DOHH2 (cell line): ENCODE measurements around the gene LIN37.
A peak's percentile ranks its signal among the peaks of the same experiment; 100 is the strongest.

Experiments used
- H3F3A ChIP-seq: fragments of 200-600 bp; sonication (generic), shearing (Covaris generic); 2 replicates; pipeline ENCODE4 v1.6.0; 2016; ENCODE audit warnings: antibody characterized with exemption, mild to moderate bottlenecking; ENCODE audit not compliant: control insufficient read depth, insufficient read depth
- H3K27ac ChIP-seq: fragments of 200-600 bp; sonication (generic); 2 replicates; pipeline ENCODE4 v1.5.1; 2014; ENCODE audit warnings: low read depth, mild to moderate bottlenecking, low read length, moderate library complexity
- H3K27me3 ChIP-seq: fragments of 200-600 bp; sonication (generic); 2 replicates; pipeline ENCODE4 v1.6.1; 2014; ENCODE audit warnings: mild to moderate bottlenecking, low read length, mixed read lengths; ENCODE audit not compliant: control insufficient read depth
- H3K36me3 ChIP-seq: fragments of 200-600 bp; sonication (generic); 2 replicates; pipeline ENCODE4 v1.6.1; 2014; ENCODE audit warnings: mild to moderate bottlenecking, low read length, moderate library complexity, mixed read lengths; ENCODE audit not compliant: control insufficient read depth
- H3K4me1 ChIP-seq: fragments of 200-600 bp; sonication (generic); 2 replicates; pipeline ENCODE4 v1.6.1; 2014; ENCODE audit warnings: mild to moderate bottlenecking, low read length, mixed read lengths; ENCODE audit not compliant: control insufficient read depth
- H3K4me2 ChIP-seq: fragments of 200-600 bp; sonication (generic); 2 replicates; pipeline ENCODE4 v1.6.0; 2014; ENCODE audit warnings: mild to moderate bottlenecking, low read length, moderate library complexity
- H3K4me3 ChIP-seq: fragments of 200-600 bp; sonication (generic); 2 replicates; pipeline ENCODE4 v1.5.1; 2014; ENCODE audit warnings: mild to moderate bottlenecking, low read length, mixed read lengths
- H3K79me2 ChIP-seq: fragments of 200-600 bp; sonication (generic); 2 replicates; pipeline ENCODE4 v1.6.1; 2014; ENCODE audit warnings: mild to moderate bottlenecking, low read length, mixed read lengths; ENCODE audit not compliant: control insufficient read depth
- H3K9me2 ChIP-seq: fragments of 200-600 bp; sonication (generic); replicated peaks from 2 replicates; pipeline ENCODE4 v1.6.1; 2014; ENCODE audit warnings: mild to moderate bottlenecking, low read length, mixed read lengths; ENCODE audit not compliant: control insufficient read depth
- H3K9me3 ChIP-seq: fragments of 200-600 bp; sonication (generic); 2 replicates; pipeline ENCODE4 v1.6.1; 2014; ENCODE audit warnings: antibody characterized with exemption, low read length, mixed read lengths; ENCODE audit not compliant: control insufficient read depth, insufficient read depth
- H4K20me1 ChIP-seq: fragments of 200-600 bp; sonication (generic); 2 replicates; pipeline ENCODE4 v1.6.0; 2014; ENCODE audit warnings: low read depth, mild to moderate bottlenecking, antibody characterized with exemption, low read length, moderate library complexity; ENCODE audit not compliant: control insufficient read depth, insufficient read depth
- CTCF ChIP-seq: fragments of 200-600 bp; sonication (generic); IDR thresholded peaks from one replicate; pipeline ENCODE4 v1.5.1; 2014; ENCODE audit warnings: antibody characterized with exemption, mild to moderate bottlenecking, low read depth, low read length; ENCODE audit not compliant: poor library complexity, severe bottlenecking
- EZH2phosphoT487 ChIP-seq: fragments of 200-600 bp; sonication (generic); IDR thresholded peaks from 2 replicates; pipeline ENCODE4 v1.6.1; 2017; ENCODE audit warnings: borderline replicate concordance, mild to moderate bottlenecking, antibody characterized with exemption, low read length, moderate library complexity, mixed read lengths

LIN37 gene

GRCh38 chr19:35757749-35758608 is 9.6 kb downstream of the LIN37 start, which contains the start of gene PROSER3:
TSS of gene PROSER3 (plus strand) at chr19:35758176. CDS start at chr19:35758216, 40 bp downstream.
- H3K4me3 ChIP-seq, result peak within 1 kb of the TSS; percentile 80
- H3K36me3 ChIP-seq, result peaks cover 25% of the 10 kb centered on the region
- H3K79me2 ChIP-seq, result peaks cover 31% of the 10 kb centered on the region
- H3K4me2 ChIP-seq, result peak within 1 kb of the TSS; percentile 93
- H3K9me2 ChIP-seq, result no peaks in the 10 kb centered on the region
- no peaks in the 10 kb centered on the region for H3K9me3 ChIP-seq
- no peaks in the 10 kb centered on the region for H3F3A ChIP-seq
- H3K27ac ChIP-seq, result peak within 1 kb of the TSS; percentile 75
- H3K27me3 ChIP-seq, result no peaks in the 10 kb centered on the region
- no peak for TF ChIP-seq CTCF
- no peak for TF ChIP-seq EZH2phosphoT487
- peaks cover 21% of the 10 kb centered on the region for H3K4me1 ChIP-seq
- 0 out of 2 replicates have a peak, but pooled peaks cover 4% of the 10 kb centered on the region for H4K20me1 ChIP-seq

DNA sequence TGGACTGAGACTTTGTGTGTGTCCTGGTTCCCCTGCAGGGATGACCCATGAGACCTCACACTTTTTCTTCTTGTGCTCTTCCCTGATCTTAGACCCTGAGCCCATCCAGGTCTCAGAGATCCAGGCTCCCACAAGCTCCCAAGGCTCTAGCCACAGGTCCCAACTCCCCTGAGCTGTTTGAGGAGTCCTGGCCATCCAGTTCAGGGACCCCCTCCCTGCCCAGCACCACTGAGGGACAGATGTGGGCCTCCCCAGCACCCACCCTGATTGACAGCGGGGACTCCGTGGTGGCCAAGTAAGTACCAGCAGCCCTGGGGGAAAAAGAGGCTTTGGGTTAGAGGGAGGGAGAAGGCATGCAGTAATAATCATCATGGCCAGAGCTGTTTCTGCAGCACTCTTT is 11.3 kb downstream of the LIN37 start:
- H3K27ac ChIP-seq, result no peak overlapping the region

GRCh38 chr19:35760711-35761349 is 12.5 kb downstream of the LIN37 start:
- Histone ChIP-seq H3K4me3 (no peak overlapping the region), H3K4me1 (peaks cover 21% of the 10 kb centered on the region), H3K9me2 (no peaks in the 10 kb centered on the region), H3F3A (no peaks in the 10 kb centered on the region), H3K36me3 (peaks cover 30% of the 10 kb centered on the region), H3K4me2 (no peak overlapping the region), H3K27ac (no peak overlapping the region), H3K9me3 (no peaks in the 10 kb centered on the region), H3K27me3 (no peaks in the 10 kb centered on the region), H3K79me2 (peaks cover 31% of the 10 kb centered on the region), H4K20me1 (0 out of 2 replicates have a peak, but pooled peaks cover 4% of the 10 kb centered on the region)
- no peak for TF ChIP-seq EZH2phosphoT487
- TF ChIP-seq CTCF, result no peak

More for the DNA sequence above, 11.3 kb downstream of the LIN37 start:
- Histone ChIP-seq H3K4me2 (peak overlapping the region; percentile 14; the same call in 1 of the 2 replicates), H3K4me3 (0 out of 2 replicates have a peak overlapping the region, but pooled peaks have one; percentile 80), H4K20me1 (0 out of 2 replicates have a peak, but pooled peaks cover 4% of the 10 kb centered on the region), H3K9me3 (no peaks in the 10 kb centered on the region), H3K79me2 (peaks cover 31% of the 10 kb centered on the region), H3K9me2 (no peaks in the 10 kb centered on the region), H3K27me3 (no peaks in the 10 kb centered on the region), H3F3A (no peaks in the 10 kb centered on the region), H3K36me3 (peaks cover 27% of the 10 kb centered on the region), H3K4me1 (peaks cover 21% of the 10 kb centered on the region)
- TF ChIP-seq CTCF (no peak), EZH2phosphoT487 (no peak)
